ENCODE data around the gene KDM4C.

- TF ChIP-seq CTCF (IDR thresholded peaks at IDR 0.05) (no peak), POLR2A (IDR thresholded peaks at IDR 0.05) (no peak), POLR2AphosphoS5 (IDR thresholded peaks at IDR 0.05) (no peak)
Observed at GRCh38 chr9:6790866-6791265, 33.1 kb downstream of the KDM4C start.
